GM18502 (cell line): ENCODE measurements around the gene MID1.

ENCODE experiments used
- ATAC-seq: cut with Tn5 transposase; IDR thresholded peaks from one replicate; pipeline ENCODE4 v1.9.1; 2021; ENCODE audit warnings: mild to moderate bottlenecking; ENCODE audit not compliant: unreplicated experiment, poor library complexity

MID1 gene

GRCh38 chrX:10579112-10580011, 41.0 kb downstream of the MID1 start:
- no peak for ATAC-seq

GRCh38 chrX:10578527-10578926, 41.9 kb downstream of the MID1 start:
- no peak for ATAC-seq

- no peak for ATAC-seq
Measured at GRCh38 chrX:10577853-10578252, 42.5 kb downstream of the MID1 start.

GRCh38 chrX:10576777-10577447, 43.5 kb downstream of the MID1 start:
- no peak for ATAC-seq

- ATAC-seq, result no peak
Measured at GRCh38 chrX:10576186-10576585, 44.2 kb downstream of the MID1 start.

GRCh38 chrX:10574663-10575062, 45.7 kb downstream of the MID1 start:
- ATAC-seq, result no peak

GRCh38 chrX:10571260-10571659, 49.1 kb downstream of the MID1 start:
- ATAC-seq, result no peak

GRCh38 chrX:10570601-10571000, 49.8 kb downstream of the MID1 start:
- ATAC-seq, result no peak

GRCh38 chrX:10569946-10570345, 50.4 kb downstream of the MID1 start:
- ATAC-seq, result no peak

GRCh38 chrX:10568428-10568827, 52.0 kb downstream of the MID1 start:
- no peak for ATAC-seq

- ATAC-seq, result no peak
Measured at GRCh38 chrX:10567136-10567535, 53.2 kb downstream of the MID1 start.

- ATAC-seq, result no peak
Measured at GRCh38 chrX:10566716-10567097, 53.7 kb downstream of the MID1 start.

GRCh38 chrX:10564484-10564883, 55.9 kb downstream of the MID1 start:
- ATAC-seq, result no peak

GRCh38 chrX:10557166-10557565, 63.2 kb downstream of the MID1 start:
- ATAC-seq, result no peak

GRCh38 chrX:10556405-10556804, 64.0 kb downstream of the MID1 start:
- no peak for ATAC-seq

- ATAC-seq, result no peak
Measured at GRCh38 chrX:10555846-10556245, 64.5 kb downstream of the MID1 start.

GRCh38 chrX:10554612-10555270, 65.6 kb downstream of the MID1 start:
- no peak for ATAC-seq

GRCh38 chrX:10549280-10549679, 71.1 kb downstream of the MID1 start:
- ATAC-seq, result no peak

GRCh38 chrX:10548688-10549087, 71.7 kb downstream of the MID1 start:
- no peak for ATAC-seq

GRCh38 chrX:10545882-10546281, 74.5 kb downstream of the MID1 start:
- no peak for ATAC-seq

GRCh38 chrX:10542586-10542985, 77.8 kb downstream of the MID1 start:
- no peak for ATAC-seq
